WI38 (cell line): Measurements from ENCODE around the gene INHA.

Experiments used
- H3K4me3 ChIP-seq: 2 replicates; pipeline ENCODE4 v1.5.1; 2011; ENCODE audit warnings: low read depth, mild to moderate bottlenecking, control low read depth, low read length
- CTCF ChIP-seq: IDR thresholded peaks from 2 replicates; pipeline ENCODE4 v1.5.1; 2012; ENCODE audit warnings: low read depth, mild to moderate bottlenecking, control low read depth, low read length

The INHA gene

GRCh38 chr2:219615036-219615435 is 42.9 kb downstream of the INHA start:
- no peak overlapping the region for H3K4me3 ChIP-seq
- TF ChIP-seq CTCF, result no peak

- H3K4me3 ChIP-seq, result no peak overlapping the region
- no peak for TF ChIP-seq CTCF
Observed at GRCh38 chr2:219615894-219616293, 43.8 kb downstream of the INHA start.

GRCh38 chr2:219616550-219616949 is 44.4 kb downstream of the INHA start:
- no peak overlapping the region for H3K4me3 ChIP-seq
- TF ChIP-seq CTCF, result no peak

- no peak overlapping the region for H3K4me3 ChIP-seq
- TF ChIP-seq CTCF, result no peak
Observed at GRCh38 chr2:219618733-219619122, 46.6 kb downstream of the INHA start.

- TF ChIP-seq CTCF, result no peak
- H3K4me3 ChIP-seq, result no peak overlapping the region
Observed at GRCh38 chr2:219619235-219619634, 47.1 kb downstream of the INHA start.

- no peak for TF ChIP-seq CTCF
Observed at GRCh38 chr2:219620546-219620945, 48.4 kb downstream of the INHA start.

GRCh38 chr2:219621935-219622334 is 49.8 kb downstream of the INHA start:
- no peak for TF ChIP-seq CTCF
- no peak overlapping the region for H3K4me3 ChIP-seq

More at GRCh38 chr2:219620546-219620945, 48.4 kb downstream of the INHA start:
- H3K4me3 ChIP-seq, result no peak overlapping the region
